DND-41 (cell line): ENCODE results near the gene SESTD1.

ENCODE experiments used
- CTCF ChIP-seq: IDR thresholded peaks from 2 replicates; pipeline ENCODE4 v1.5.1; 2012; ENCODE audit warnings: borderline replicate concordance, low read length, moderate library complexity, mild to moderate bottlenecking; ENCODE audit not compliant: poor library complexity, severe bottlenecking; ENCODE audit errors: extremely low read depth
- EZH2 ChIP-seq: IDR thresholded peaks from 3 replicates; pipeline ENCODE4 v1.6.1; 2012; ENCODE audit warnings: borderline replicate concordance, low read depth, mild to moderate bottlenecking, moderate library complexity, low read length, inconsistent platforms; ENCODE audit not compliant: severe bottlenecking

GRCh38 chr2:179106342-179106675, 158.3 kb downstream of the SESTD1 start:
- no peak for TF ChIP-seq CTCF
- no peak for TF ChIP-seq EZH2
